DND-41 (cell line): Measurements from ENCODE around the gene LIAS.
"Not testable (repeated sequence)": the region's sequence is repeated elsewhere in the genome, so short reads cannot be mapped to it uniquely, and the experiment has no call there.

Experiments
- ATAC-seq: fragments of 200-7000 bp; cut with Tn5 transposase; 3 replicates; pipeline ENCODE4 v1.9.1; 2021; ENCODE audit warnings: low read depth; ENCODE audit not compliant: insufficient read depth
- DNase-seq: peaks from one replicate; pipeline ENCODE4 v3.0.0-alpha.2; 2020
- H2AFZ ChIP-seq: 2 replicates; pipeline ENCODE4 v1.6.0; 2012; ENCODE audit warnings: low read depth, low read length
- H3K27ac ChIP-seq: 2 replicates; pipeline ENCODE4 v1.5.1; 2012; ENCODE audit warnings: low read length, inconsistent platforms
- H3K27me3 ChIP-seq: fragments of 200-600 bp; sonication (generic); 2 replicates; pipeline ENCODE4 v1.6.0; 2012; ENCODE audit warnings: low read length, mild to moderate bottlenecking, inconsistent platforms; ENCODE audit not compliant: insufficient read depth, poor library complexity
- H3K36me3 ChIP-seq: 2 replicates; pipeline ENCODE4 v1.5.1; 2012; ENCODE audit warnings: low read length, inconsistent platforms; ENCODE audit not compliant: insufficient read depth
- H3K4me1 ChIP-seq: 2 replicates; pipeline ENCODE4 v1.5.1; 2012; ENCODE audit warnings: mild to moderate bottlenecking, low read length; ENCODE audit not compliant: insufficient read depth
- H3K4me2 ChIP-seq: 2 replicates; pipeline ENCODE4 v1.6.0; 2012; ENCODE audit warnings: mild to moderate bottlenecking, moderate library complexity, low read length, inconsistent platforms; ENCODE audit not compliant: insufficient read depth
- H3K4me3 ChIP-seq, 2 experiments: fragments of 200-600 bp in 1 of 2; shearing (Covaris generic) in 1 of 2; 2 replicates each; pipeline ENCODE4 v1.5.1; 2012 to 2016; ENCODE audit warnings: inconsistent platforms in 2 of 2, low read length in 2 of 2, mild to moderate bottlenecking in 2 of 2, low read depth in 1 of 2, moderate library complexity in 1 of 2
- H3K79me2 ChIP-seq: 2 replicates; pipeline ENCODE4 v1.6.0; 2012; ENCODE audit warnings: low read length, inconsistent platforms; ENCODE audit not compliant: insufficient read depth
- H3K9ac ChIP-seq: 2 replicates; pipeline ENCODE4 v1.6.0; 2012; ENCODE audit warnings: low read depth, mild to moderate bottlenecking, inconsistent platforms, low read length, moderate library complexity
- H3K9me3 ChIP-seq: 2 replicates; pipeline ENCODE4 v1.5.1; 2012; ENCODE audit warnings: low read length, moderate library complexity, mild to moderate bottlenecking, inconsistent platforms; ENCODE audit not compliant: insufficient read depth, severe bottlenecking
- H4K20me1 ChIP-seq: 2 replicates; pipeline ENCODE4 v1.6.0; 2012; ENCODE audit warnings: low read length; ENCODE audit not compliant: insufficient read depth
- CTCF ChIP-seq: IDR thresholded peaks from 2 replicates; pipeline ENCODE4 v1.5.1; 2012; ENCODE audit warnings: borderline replicate concordance, low read length, moderate library complexity, mild to moderate bottlenecking; ENCODE audit not compliant: poor library complexity, severe bottlenecking; ENCODE audit errors: extremely low read depth
- EZH2 ChIP-seq: IDR thresholded peaks from 3 replicates; pipeline ENCODE4 v1.6.1; 2012; ENCODE audit warnings: borderline replicate concordance, low read depth, mild to moderate bottlenecking, moderate library complexity, low read length, inconsistent platforms; ENCODE audit not compliant: severe bottlenecking

Gene LIAS

GRCh38 chr4:39456946-39457763, 1.7 kb upstream of the LIAS start:
- peak overlapping the region; percentile 81 to 88; a peak in 3 of 4 replicates for H3K4me3 ChIP-seq
- H3K9ac ChIP-seq = peak overlapping the region; percentile 88
- no peak overlapping the region for H2AFZ ChIP-seq
- no peaks in the 10 kb centered on the region for H3K27me3 ChIP-seq
- DNase-seq (no peak), ATAC-seq (no peak)
- H3K27ac ChIP-seq = peak overlapping the region; percentile 88; the same call in 1 of the 2 replicates
- no peak for TF ChIP-seq EZH2
- TF ChIP-seq CTCF = no peak
- peaks cover 42% of the 10 kb centered on the region for H3K4me1 ChIP-seq
- H3K36me3 ChIP-seq = peaks cover 64% of the 10 kb centered on the region
- H4K20me1 ChIP-seq = peaks cover 53% of the 10 kb centered on the region
- H3K79me2 ChIP-seq = peaks cover 54% of the 10 kb centered on the region
- no peaks in the 10 kb centered on the region for H3K9me3 ChIP-seq
- peak overlapping the region; percentile 80 for H3K4me2 ChIP-seq

GRCh38 chr4:39458161-39458504, 723 bp upstream of the LIAS start:
- Histone ChIP-seq H3K4me3 (peak overlapping the region; percentile 81 to 88), H3K79me2 (peaks cover 54% of the 10 kb centered on the region), H3K4me1 (peaks cover 42% of the 10 kb centered on the region), H4K20me1 (peaks cover 45% of the 10 kb centered on the region), H3K9ac (peak overlapping the region; percentile 88), H2AFZ (peak overlapping the region; percentile 88), H3K4me2 (peak overlapping the region; percentile 80), H3K27ac (peak overlapping the region; percentile 88), H3K36me3 (peaks cover 61% of the 10 kb centered on the region)
- not testable (repeated sequence) for H3K9me3 ChIP-seq, DNase-seq, ATAC-seq, H3K27me3 ChIP-seq

GRCh38 chr4:39464886-39465501, 6.1 kb downstream of the LIAS start:
- Histone ChIP-seq H2AFZ (no peak overlapping the region), H3K4me1 (peaks cover 20% of the 10 kb centered on the region), H3K4me2 (no peak overlapping the region), H3K27ac (no peak overlapping the region), H3K27me3 (no peaks in the 10 kb centered on the region), H4K20me1 (no peaks in the 10 kb centered on the region), H3K9ac (no peak overlapping the region; the same call in 1 of the 2 replicates), H3K36me3 (peaks cover 46% of the 10 kb centered on the region; the same call in 1 of the 2 replicates), H3K9me3 (no peaks in the 10 kb centered on the region), H3K79me2 (peaks cover 10% of the 10 kb centered on the region), H3K4me3 (no peak overlapping the region)
- peak; percentile 57; the same call in 2 of the 3 replicates for ATAC-seq
- DNase-seq = no peak
- TF ChIP-seq EZH2 (no peak), CTCF (no peak)

GRCh38 chr4:39466747-39467146, 7.9 kb downstream of the LIAS start:
- Histone ChIP-seq H3K27ac (no peak overlapping the region), H3K36me3 (peaks cover 55% of the 10 kb centered on the region; the same call in 1 of the 2 replicates), H3K79me2 (no peaks in the 10 kb centered on the region), H3K4me2 (no peak overlapping the region), H3K4me1 (peaks cover 7% of the 10 kb centered on the region), H4K20me1 (no peaks in the 10 kb centered on the region), H3K9ac (no peak overlapping the region), H3K9me3 (no peaks in the 10 kb centered on the region), H3K27me3 (no peaks in the 10 kb centered on the region), H3K4me3 (no peak overlapping the region), H2AFZ (no peak overlapping the region)
- TF ChIP-seq EZH2 (no peak), CTCF (no peak)
- DNase-seq = no peak
- ATAC-seq = no peak
